Sigmoid colon (tissue), 7 donors: ENCODE results near the gene TMEM108. TPM values are rescaled to one million over a fixed set of nuclear protein-coding genes. Genes with fewer than 3 reads are reported as not detected.

Experiments used
- DNase-seq: peaks from one replicate; pipeline ENCODE4 v3.0.0-alpha.2; 2019
- H3K27ac ChIP-seq, 4 donors: fragments of 200-600 bp; sonication (generic); one replicate each; pipeline ENCODE4 v1.5.1; 2016 to 2019; ENCODE audit warnings: mild to moderate bottlenecking in 1 of 4
- H3K27me3 ChIP-seq, 3 donors: fragments of 200-600 bp; sonication (generic); one replicate each; pipeline ENCODE4 v1.5.1; 2019; ENCODE audit warnings: mild to moderate bottlenecking in 1 of 3
- H3K36me3 ChIP-seq, 4 donors: fragments of 200-600 bp; sonication (generic); one replicate each; pipeline ENCODE4 v1.5.1; 2016 to 2019
- H3K4me1 ChIP-seq, 4 donors: fragments of 200-600 bp; sonication (generic); one replicate each; pipeline ENCODE4 v1.5.1; 2017 to 2019
- H3K4me3 ChIP-seq, 4 donors: fragments of 200-600 bp; sonication (generic); one replicate each; pipeline ENCODE4 v1.5.1; 2017 to 2019; ENCODE audit warnings: mild to moderate bottlenecking in 2 of 4, moderate library complexity in 1 of 4
- H3K9me3 ChIP-seq, 4 donors: fragments of 200-600 bp in 3 of 4; sonication (generic) in 3 of 4; one replicate each; pipeline versions ENCODE4 v1.5.1 to v1.6.1; 2013 to 2019
- EP300 ChIP-seq, 4 donors: sonication (generic); formaldehyde crosslinking; IDR thresholded peaks; one replicate each; pipeline ENCODE4 v1.6.1; 2017; ENCODE audit warnings: antibody characterized with exemption in 4 of 4
- POLR2A ChIP-seq, 2 donors: fragments of 450-650 bp; IDR thresholded peaks; one replicate each; pipeline ENCODE4 v1.6.1; 2016; ENCODE audit warnings: antibody characterized with exemption in 2 of 2, mild to moderate bottlenecking in 2 of 2, moderate library complexity in 2 of 2
- POLR2AphosphoS5 ChIP-seq, 4 donors: sonication (generic); formaldehyde crosslinking; IDR thresholded peaks; one replicate each; pipeline ENCODE4 v1.6.1; 2017; ENCODE audit warnings: antibody characterized with exemption in 4 of 4
- WGBS, 2 donors: extraction: QIAGEN DNeasy Blood & Tissue Kit; methylation state at CpG; one replicate each; pipeline ENCODE4 v1.1.7; 2013; 5-methylcytosine and 5-hydroxymethylcytosine counted together
- intact Hi-C: fragments of 100-400 bp; cut with DNase I; formaldehyde crosslinking; loops from one replicate; pipeline ENCODE4 v1.15.1; 2023
- polyA plus RNA-seq, 3 donors: library from polyadenylated mRNA; stranded (reverse); fragments of 200-250 nt; gene quantifications; one replicate each; pipeline ENCODE4 v1.2.3, GENCODE V29; 2013
- total RNA-seq, 4 donors: library from RNA; depleted of rRNA; stranded (reverse); fragments of >200 nt; gene quantifications; one replicate each; pipeline ENCODE4 v1.1.0, GENCODE V29; 2016
- TF ChIP-seq, protein P1 (sequence below), 4 experiments: fragments of 450-650 bp in 3 of 4; fragments of 200-600 bp in 1 of 4; IDR thresholded peaks; one replicate each; pipeline ENCODE4 v1.5.1; 2016 to 2019; ENCODE audit warnings: antibody characterized with exemption in 4 of 4, mild to moderate bottlenecking in 3 of 4, moderate library complexity in 2 of 4
- donor health status: healthy with polysubstance abuse.
- donor health status: Bipolar disorder and iron deficiency.
- donor health status: healthy.

Gene TMEM108
- total and polyA plus RNA-seq, 7 donors: 0.71 to 3.0 (median 0.86) TPM; not detected in 2

DNA sequence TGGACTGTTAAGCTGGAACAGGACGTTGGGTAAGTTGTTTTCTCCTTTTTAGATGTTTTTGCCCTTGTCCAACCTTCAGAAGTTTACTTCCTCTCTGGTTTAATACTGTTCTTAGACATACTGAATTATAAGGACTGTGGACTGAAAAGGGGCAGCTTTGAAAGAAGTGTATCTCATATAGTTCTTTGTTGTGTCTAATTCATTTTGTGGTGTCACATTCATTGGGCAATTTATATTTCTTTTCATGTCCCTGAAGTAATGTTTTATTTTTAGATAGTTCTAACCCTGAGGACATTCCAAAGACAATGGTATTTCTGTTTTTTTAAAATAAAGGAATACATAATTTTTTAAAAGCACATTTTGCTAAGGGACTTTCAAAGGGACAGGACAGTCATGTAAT is 45.2 kb downstream of the TMEM108 start:
- H3K27ac ChIP-seq: no peak overlapping the region

DNA sequence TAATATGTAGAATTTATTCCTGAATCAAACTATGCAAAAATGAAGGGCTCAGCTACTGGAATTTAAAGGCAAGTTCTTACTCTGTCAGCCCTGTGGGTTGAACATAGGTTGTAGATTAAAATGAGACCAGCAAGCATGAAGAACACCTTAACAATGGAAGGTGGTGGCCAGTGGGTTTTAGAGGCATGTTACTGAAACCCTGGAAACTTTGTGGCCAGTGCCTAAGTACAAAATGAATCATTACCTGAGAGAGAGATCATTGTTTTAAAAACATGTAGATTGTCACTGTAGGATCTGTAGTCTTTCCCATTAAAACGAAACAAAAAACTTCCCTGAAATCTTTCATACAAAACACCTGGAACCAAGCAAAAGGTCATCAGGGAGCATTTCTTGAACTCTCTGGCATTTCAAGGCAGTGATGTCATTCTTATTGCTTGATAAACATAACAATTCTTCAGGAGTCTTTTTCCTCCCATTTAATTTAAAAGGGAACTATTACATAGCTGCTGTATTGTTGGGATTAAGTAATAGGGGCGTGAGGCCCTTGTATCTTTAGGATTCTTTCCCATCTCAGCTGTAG is 51.8 kb downstream of the TMEM108 start:
- no peaks in the 10 kb centered on the region for H3K9me3 ChIP-seq
- no peaks in the 10 kb centered on the region for H3K36me3 ChIP-seq
- no peak overlapping the region for H3K4me3 ChIP-seq
- TF ChIP-seq, protein P1, sequence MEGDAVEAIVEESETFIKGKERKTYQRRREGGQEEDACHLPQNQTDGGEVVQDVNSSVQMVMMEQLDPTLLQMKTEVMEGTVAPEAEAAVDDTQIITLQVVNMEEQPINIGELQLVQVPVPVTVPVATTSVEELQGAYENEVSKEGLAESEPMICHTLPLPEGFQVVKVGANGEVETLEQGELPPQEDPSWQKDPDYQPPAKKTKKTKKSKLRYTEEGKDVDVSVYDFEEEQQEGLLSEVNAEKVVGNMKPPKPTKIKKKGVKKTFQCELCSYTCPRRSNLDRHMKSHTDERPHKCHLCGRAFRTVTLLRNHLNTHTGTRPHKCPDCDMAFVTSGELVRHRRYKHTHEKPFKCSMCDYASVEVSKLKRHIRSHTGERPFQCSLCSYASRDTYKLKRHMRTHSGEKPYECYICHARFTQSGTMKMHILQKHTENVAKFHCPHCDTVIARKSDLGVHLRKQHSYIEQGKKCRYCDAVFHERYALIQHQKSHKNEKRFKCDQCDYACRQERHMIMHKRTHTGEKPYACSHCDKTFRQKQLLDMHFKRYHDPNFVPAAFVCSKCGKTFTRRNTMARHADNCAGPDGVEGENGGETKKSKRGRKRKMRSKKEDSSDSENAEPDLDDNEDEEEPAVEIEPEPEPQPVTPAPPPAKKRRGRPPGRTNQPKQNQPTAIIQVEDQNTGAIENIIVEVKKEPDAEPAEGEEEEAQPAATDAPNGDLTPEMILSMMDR (IDR thresholded peaks at IDR 0.05): no peak
- TF ChIP-seq POLR2A (IDR thresholded peaks at IDR 0.05) (no peak), POLR2AphosphoS5 (IDR thresholded peaks at IDR 0.05) (no peak), EP300 (IDR thresholded peaks at IDR 0.05) (no peak)
- intact Hi-C loops: no loop called here
- DNase-seq: no peak
- no peaks in the 10 kb centered on the region for H3K4me1 ChIP-seq
- 30 to 66% methylated on average over 2 of the region's 2 CpGs for WGBS, 2 donors
- no peaks in the 10 kb centered on the region for H3K27me3 ChIP-seq
- no peak overlapping the region for H3K27ac ChIP-seq

More for the DNA sequence above, 45.2 kb downstream of the TMEM108 start:
- intact Hi-C loops: no loop called here
- WGBS, 2 donors: 4 to 19% methylated on average over 1 of the region's 1 CpG
- DNase-seq: no peak
- peaks cover 0 to 3% (median 0%) of the 10 kb centered on the region in 4 donors for H3K9me3 ChIP-seq
- TF ChIP-seq EP300 (IDR thresholded peaks at IDR 0.05): no peak
- no peak for TF ChIP-seq POLR2AphosphoS5 (IDR thresholded peaks at IDR 0.05)
- TF ChIP-seq, protein P1 (IDR thresholded peaks at IDR 0.05): no peak
- TF ChIP-seq POLR2A (IDR thresholded peaks at IDR 0.05): no peak
- H3K27me3 ChIP-seq: no peaks in the 10 kb centered on the region
- no peaks in the 10 kb centered on the region for H3K36me3 ChIP-seq
- H3K4me3 ChIP-seq: no peak overlapping the region
- H3K4me1 ChIP-seq: no peaks in the 10 kb centered on the region

DNA sequence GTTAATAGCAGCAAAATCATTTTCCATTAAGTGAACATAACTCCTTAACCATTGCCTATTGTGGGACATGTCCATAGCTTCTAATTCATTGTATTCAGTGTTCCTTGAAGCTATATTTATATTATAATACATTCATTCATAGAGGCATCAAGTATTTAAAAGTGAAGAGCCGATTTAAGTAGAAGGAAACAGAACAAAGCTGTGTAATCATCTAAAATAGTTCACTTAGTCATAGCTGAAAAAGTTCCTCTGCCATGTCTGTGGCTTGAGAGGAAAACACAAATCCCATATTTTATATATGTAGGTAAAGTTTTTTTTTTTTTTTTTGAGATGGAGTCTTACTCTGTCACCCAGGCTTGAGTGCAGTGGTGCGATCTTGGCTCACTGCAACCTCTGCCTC is 54.5 kb downstream of the TMEM108 start:
- no peaks in the 10 kb centered on the region for H3K27me3 ChIP-seq
- no peak overlapping the region for H3K27ac ChIP-seq
- H3K4me3 ChIP-seq: no peak overlapping the region
- DNase-seq: no peak
- peaks cover 0 to 7% (median 0%) of the 10 kb centered on the region in 4 donors for H3K4me1 ChIP-seq
- H3K9me3 ChIP-seq: no peaks in the 10 kb centered on the region
- TF ChIP-seq POLR2A (IDR thresholded peaks at IDR 0.05): no peak
- TF ChIP-seq, protein P1 (IDR thresholded peaks at IDR 0.05): no peak
- no peak for TF ChIP-seq EP300 (IDR thresholded peaks at IDR 0.05)
- no peak for TF ChIP-seq POLR2AphosphoS5 (IDR thresholded peaks at IDR 0.05)
- 90 to 91% methylated on average over 2 of the region's 2 CpGs for WGBS, 2 donors
- intact Hi-C loops: no loop called here
- no peaks in the 10 kb centered on the region for H3K36me3 ChIP-seq

DNA sequence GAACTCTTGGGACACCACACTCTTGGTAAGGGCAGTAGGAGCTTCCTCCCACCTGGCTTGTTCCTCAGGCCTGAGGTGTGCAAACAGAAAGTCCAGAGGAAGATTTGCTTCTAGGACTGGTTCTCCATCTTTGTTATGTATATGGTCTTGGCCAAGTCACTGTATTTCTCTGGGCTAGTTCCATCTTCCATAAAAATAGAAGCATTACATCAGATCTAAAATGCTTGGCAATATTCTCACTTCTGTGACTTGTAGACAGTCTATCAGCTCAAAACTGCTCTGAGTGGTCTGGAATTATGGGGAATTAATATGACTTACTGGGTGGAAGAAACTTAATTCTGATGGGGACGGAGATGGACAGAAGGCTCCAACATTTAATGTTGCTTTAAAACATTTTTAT is 55.2 kb downstream of the TMEM108 start:
- Histone ChIP-seq H3K36me3 (no peaks in the 10 kb centered on the region), H3K4me1 (peaks cover 0 to 7% (median 0%) of the 10 kb centered on the region in 4 donors), H3K27me3 (no peaks in the 10 kb centered on the region), H3K27ac (no peak overlapping the region), H3K4me3 (no peak overlapping the region), H3K9me3 (no peaks in the 10 kb centered on the region)
- TF ChIP-seq, protein P1 (IDR thresholded peaks at IDR 0.05): no peak
- no peak for TF ChIP-seq POLR2AphosphoS5 (IDR thresholded peaks at IDR 0.05)
- TF ChIP-seq EP300 (IDR thresholded peaks at IDR 0.05): no peak
- TF ChIP-seq POLR2A (IDR thresholded peaks at IDR 0.05): no peak
- DNase-seq: no peak
- intact Hi-C loops: no loop called here
- 82 to 86% methylated on average over 1 of the region's 1 CpG for WGBS, 2 donors
